ENCODE measurements around the gene PADI4.
"Not testable (repeated sequence)": the region's sequence is repeated elsewhere in the genome, so short reads cannot be mapped to it uniquely, and the experiment has no call there.

PADI4 gene

GRCh38 chr1:17313530-17314309 lies 5.7 kb downstream of the PADI4 start:
- DNase-seq (ENCODE audit: low read depth in 2 of 2) = no peak

DNA sequence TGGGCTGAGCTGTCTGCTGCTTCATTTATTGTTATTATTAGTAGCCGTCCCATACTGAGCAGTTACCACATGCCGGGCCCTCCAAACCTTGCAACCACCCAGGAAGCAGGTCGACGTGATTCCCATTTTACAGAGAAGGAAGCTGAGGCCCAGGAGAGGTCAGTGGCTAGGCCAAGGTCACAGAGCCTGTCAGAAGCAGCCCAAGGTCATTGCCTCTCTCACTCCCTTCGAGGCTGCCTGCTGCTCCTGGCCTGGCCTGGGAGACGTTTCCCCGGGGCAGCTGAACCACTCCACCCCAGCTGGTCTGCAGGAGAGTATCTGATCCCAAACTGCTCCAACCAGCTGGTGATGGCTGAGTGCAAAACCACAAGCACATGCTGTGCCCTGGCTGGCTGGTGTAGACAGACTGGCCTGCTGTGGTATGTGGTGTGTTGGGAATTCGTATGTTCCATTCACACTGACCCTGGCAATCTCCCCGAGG lies 6.5 kb downstream of the PADI4 start:
- no peak for DNase-seq (ENCODE audit: low read depth in 2 of 2)

DNA sequence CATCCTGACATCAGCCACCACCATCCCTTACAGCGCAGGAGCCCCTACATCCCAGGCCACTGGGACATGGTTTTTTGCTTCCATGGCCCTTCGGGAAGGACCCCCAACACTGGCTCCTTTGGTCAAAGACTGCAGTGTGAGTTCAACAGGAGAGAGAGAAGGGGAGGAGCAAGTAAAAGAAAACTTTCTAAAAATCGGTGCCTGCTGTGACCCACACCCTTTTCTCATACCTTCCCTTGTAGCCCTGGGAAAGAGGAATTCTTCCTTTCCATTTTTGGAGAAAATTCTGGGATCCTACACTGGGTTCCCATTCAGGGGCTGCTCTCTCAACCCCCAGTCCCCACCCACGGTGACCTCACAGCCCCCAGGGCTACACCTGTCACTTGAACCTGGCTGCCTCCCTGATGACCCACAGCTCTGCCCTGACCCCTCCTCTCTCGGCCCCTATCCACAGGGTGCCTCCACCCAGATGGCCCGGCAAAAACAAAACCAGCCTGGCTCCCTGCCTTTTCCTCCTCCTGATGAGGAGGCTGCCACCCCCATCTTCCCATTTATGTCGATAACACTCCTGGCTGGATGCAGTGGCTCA lies 7.6 kb downstream of the PADI4 start:
- no peak for DNase-seq (ENCODE audit: low read depth in 2 of 2)

DNA sequence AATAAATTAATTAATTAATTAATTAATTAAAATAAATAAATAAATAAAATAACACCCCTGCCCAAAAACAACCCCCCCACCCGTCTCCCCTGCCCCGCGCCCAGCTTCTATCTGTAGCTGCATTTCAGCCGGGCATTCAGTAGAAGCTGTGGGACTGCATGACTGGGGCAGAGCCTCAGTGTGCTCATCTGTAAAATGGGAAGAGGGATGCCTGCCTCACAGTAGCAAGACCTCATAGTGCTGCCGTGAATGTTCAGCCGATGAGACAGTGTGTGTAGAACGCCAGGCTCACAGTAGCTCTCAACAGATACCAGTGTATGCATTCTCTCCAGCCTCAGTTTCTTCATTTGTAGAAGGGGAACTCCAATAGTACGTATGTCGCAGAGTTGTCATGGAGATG lies 8.7 kb downstream of the PADI4 start:
- DNase-seq (ENCODE audit: low read depth in 2 of 2) = no peak

DNA sequence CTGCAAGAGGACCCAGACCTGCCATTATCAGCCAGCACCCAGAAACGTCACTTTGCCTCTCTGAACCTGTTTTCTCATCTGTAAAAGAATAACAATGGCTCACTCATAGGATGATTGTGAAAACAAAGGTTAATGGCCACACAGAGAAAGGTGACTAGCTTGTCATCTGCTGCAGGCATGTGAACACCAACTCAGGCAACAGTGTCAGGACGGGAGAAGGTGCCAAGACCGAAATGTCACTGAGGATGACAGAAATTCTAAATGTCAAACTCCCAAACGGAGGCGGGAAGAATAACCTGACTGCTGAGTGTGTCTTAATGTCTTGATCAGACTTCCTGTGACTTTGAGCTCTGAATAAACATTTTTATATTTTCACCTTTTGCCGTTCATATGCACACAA lies 10.3 kb downstream of the PADI4 start:
- no peak for DNase-seq (ENCODE audit: low read depth in 2 of 2)

DNA sequence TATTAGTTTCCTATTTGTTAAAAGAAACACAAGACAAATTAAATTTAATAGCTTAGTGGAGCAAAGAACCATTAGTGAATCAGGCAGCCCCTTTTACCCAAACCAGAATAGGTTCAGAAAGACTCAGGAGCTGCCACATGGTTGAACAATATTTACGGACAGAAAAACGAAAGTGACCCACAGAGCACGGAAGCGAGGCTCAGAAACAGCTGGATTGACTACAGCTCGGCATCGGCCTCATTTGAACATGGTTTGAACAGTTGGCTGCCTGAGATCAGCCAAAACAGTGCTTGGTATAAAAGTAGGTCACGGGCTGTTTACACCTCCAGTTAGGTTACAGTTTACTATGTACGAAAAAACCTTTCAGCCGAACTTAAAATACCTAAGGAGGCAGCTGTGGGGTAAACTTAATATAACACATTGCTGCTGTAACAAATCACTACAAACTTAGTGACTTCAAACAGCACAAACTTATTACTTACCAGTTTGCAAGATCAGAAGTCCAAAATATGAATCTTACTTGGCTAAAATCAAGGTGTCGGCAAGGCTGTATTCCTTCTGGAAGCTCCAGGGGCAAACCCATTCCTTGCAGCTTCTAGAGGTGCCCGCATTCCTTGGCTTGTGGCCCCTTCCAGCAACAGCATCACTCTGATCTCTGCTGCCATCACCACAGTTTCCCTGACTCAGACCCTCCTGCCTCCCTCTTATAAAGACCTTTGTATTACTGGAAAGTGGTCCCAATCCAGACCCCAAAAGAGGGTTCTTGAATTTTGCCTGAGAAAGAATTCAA lies 11.8 kb downstream of the PADI4 start:
- no peak for DNase-seq (ENCODE audit: low read depth in 2 of 2)

- DNase-seq (ENCODE audit: low read depth in 2 of 2) = not testable (repeated sequence)
These were observed 13.9 kb downstream of the PADI4 start for GRCh38 chr1:17321857-17322390.

DNA sequence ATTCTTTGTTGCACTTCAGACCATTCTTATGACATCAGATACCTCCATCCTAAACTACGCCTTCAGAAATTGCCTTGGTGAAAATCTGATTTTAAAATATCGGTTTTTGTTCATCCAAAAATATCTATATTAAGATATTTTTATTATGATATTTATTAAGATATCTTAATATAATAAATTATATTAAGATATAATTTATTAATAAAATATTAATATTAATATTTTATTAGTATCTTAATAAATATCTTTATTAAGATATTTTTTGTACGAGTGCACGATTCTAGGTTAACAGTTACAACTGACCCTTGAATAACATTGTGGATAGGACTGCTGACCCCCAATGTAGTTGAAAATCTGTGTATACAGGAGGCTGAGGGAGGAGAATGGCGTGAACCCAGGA lies 20.9 kb downstream of the PADI4 start:
- no peak for DNase-seq (ENCODE audit: low read depth in 2 of 2)

DNA sequence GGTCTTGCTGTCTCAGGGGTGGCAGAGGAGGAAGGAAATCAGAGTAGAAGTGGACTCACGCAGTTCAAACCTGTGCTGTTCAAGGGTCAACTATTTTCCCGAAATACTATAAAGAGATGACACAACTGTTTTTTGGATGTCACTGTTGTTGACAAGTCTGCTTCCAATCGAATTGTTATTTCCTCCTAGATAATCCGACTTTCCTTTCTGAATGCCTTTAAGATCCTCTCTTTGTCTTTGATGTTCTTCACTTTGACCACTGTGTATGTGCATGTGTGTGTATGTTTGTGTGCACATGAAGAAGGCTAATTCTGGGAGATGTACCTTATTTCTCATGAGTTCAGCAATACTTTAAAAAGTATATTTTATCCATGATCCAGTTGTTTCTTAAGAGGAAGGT lies 21.6 kb downstream of the PADI4 start:
- DNase-seq (ENCODE audit: low read depth in 2 of 2) = no peak

DNA sequence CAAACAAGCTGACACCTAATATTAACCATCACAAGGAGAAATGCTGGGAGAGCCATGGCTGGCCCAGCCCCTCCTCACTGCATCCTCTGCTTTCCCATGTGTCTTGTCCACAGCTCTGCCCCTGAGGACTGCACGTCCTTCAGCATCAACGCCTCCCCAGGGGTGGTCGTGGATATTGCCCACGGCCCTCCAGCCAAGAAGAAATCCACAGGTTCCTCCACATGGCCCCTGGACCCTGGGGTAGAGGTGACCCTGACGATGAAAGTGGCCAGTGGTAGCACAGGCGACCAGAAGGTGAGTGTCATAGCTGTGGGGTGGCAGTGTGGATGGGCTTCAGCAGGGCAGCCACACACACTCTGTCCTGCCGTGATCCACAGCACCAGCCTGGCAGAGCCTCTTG lies 22.9 kb downstream of the PADI4 start:
- no peak for DNase-seq (ENCODE audit: low read depth in 2 of 2)

- DNase-seq (ENCODE audit: low read depth in 2 of 2) = no peak
These were observed 25.1 kb downstream of the PADI4 start for GRCh38 chr1:17333081-17333480.

GRCh38 chr1:17335821-17336710 lies 28.1 kb downstream of the PADI4 start:
- DNase-seq (ENCODE audit: low read depth in 2 of 2) = peak; percentile 8 to 31

- DNase-seq (ENCODE audit: low read depth in 2 of 2) = no peak
These were observed 30.9 kb downstream of the PADI4 start for GRCh38 chr1:17338706-17339493.

DNA sequence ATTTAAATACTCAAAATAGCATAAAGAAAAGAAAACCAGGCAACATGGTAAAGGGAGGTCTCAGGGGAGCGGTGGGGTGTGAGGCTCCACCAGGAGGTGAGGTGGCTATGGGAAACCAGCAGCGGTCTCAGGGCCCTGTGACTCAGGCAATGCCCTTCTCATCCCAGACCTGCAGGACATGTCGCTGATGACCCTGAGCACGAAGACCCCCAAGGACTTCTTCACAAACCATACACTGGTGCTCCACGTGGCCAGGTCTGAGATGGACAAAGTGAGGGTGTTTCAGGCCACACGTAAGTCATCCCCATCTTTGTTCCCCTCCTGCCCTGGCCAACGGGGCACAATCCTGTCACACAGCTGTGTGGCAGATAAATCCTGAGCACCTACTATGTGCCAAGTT lies 31.5 kb downstream of the PADI4 start:
- DNase-seq (ENCODE audit: low read depth in 2 of 2) = no peak

GRCh38 chr1:17340358-17340757 lies 32.4 kb downstream of the PADI4 start:
- DNase-seq (ENCODE audit: low read depth in 2 of 2) = no peak

DNA sequence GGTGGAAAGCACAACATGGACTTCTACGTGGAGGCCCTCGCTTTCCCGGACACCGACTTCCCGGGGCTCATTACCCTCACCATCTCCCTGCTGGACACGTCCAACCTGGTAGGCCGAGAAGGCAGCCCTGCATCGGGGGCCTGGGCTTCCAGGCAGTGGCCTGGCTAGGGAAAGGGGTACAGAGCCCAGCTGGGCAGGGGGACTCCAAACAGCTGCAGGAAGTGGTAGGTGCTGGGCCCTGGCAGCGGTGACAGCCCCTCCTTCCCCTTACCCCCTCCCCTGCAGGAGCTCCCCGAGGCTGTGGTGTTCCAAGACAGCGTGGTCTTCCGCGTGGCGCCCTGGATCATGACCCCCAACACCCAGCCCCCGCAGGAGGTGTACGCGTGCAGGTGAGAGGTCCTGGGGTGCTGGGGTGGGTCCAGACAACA lies 34.0 kb downstream of the PADI4 start:
- DNase-seq (ENCODE audit: low read depth in 2 of 2) = no peak

GRCh38 chr1:17345506-17345905 lies 37.5 kb downstream of the PADI4 start:
- not testable (repeated sequence) for DNase-seq (ENCODE audit: low read depth in 2 of 2)

DNA sequence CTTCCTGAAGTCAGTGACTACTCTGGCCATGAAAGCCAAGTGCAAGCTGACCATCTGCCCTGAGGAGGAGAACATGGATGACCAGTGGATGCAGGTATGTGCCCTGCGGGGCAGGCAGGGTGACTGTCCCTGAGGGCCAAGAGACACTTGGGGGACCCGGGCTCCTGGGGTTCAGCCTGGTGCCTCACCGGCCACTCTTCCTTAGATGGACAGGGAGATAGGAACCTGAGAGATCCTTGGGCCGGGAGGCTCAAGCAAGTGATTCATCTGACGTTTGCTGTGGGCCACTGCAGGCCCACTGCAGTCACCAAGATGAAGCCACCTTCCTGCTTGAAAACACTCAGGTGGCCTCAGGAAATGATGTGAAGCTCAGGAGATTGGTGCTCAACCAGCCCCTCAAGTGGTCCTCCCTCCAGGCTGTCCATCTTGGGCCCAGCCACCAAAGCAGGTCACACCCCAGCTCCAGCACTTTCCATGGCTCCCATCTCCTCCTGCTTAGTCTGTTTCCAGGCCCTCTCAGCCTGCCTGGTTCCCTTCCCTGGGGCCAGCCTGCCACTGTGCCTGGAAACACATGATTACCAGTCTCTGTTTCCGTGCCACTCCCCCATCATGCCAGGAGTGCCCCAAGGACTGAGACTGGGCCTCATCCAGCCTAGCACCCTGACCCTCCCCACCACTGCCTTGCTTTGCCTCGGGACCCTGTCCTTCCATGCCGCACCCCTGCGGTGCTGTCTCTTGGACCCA lies 38.2 kb downstream of the PADI4 start:
- DNase-seq (ENCODE audit: low read depth in 2 of 2) = no peak

DNA sequence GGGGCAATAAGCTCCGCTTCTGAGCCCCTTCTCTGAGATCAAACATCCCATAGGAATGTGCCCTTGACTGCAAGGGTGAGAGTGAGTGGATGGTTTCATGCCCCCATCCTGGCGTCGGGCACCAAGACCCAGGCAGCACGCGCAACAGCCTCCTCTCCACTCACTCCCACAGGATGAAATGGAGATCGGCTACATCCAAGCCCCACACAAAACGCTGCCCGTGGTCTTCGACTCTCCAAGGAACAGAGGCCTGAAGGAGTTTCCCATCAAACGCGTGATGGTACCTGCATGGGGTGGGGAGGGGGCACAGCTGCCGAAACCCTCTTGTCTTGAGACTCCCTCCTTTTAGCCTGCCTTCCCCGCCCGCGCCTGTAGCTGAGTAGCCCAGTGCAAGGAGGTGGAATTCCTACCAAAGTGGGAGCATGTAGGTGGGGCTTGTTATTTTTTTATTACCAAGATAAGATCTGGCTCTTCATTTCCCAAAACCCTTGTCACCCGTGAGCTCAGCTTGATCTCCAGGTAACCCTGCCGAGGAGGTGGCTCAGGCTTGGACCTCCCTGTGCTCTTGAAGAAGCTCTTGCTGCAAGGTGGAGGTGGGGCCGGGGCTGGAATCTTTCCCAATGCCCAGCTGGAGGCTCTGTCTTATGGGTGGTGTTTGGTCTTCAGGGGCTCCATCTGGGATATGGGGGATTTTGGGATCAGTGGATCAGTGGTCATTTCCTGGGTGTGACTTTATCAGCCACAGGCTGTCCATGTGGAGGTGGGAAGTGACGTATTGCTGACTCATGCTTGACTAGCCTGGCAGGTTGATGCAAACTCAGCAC lies 40.0 kb downstream of the PADI4 start:
- DNase-seq (ENCODE audit: low read depth in 2 of 2) = no peak

Measured in stimulated activated CD8-positive, alpha-beta memory T cell treated with anti-CD3 and anti-CD28 coated beads, Interleukin-2, amount 100 ng/mL, for 1 hour (primary cell).